ENCODE data around the gene RNF157.

The RNF157 gene

GRCh38 chr17:76124582-76125390 lies 115.5 kb downstream of the RNF157 start:
- H3K27ac ChIP-seq (replicated peaks): no peak overlapping the region
- no peaks in the 10 kb centered on the region for H3K27me3 ChIP-seq (ENCODE audit: insufficient read depth, poor library complexity, severe bottlenecking)
- H3K4me3 ChIP-seq (replicated peaks; ENCODE audit: insufficient read depth, low read length): no peak overlapping the region
- no peak for DNase-seq (ENCODE audit: low read depth in 1 of 2, low spot score in 1 of 2)
- TF ChIP-seq CTCF (IDR thresholded peaks at IDR 0.05; ENCODE audit: insufficient read depth, low read length): no peak

GRCh38 chr17:76123749-76124581 lies 116.3 kb downstream of the RNF157 start:
- no peaks in the 10 kb centered on the region for H3K27me3 ChIP-seq (ENCODE audit: insufficient read depth, poor library complexity, severe bottlenecking)
- TF ChIP-seq CTCF (IDR thresholded peaks at IDR 0.05; ENCODE audit: insufficient read depth, low read length) (no peak), REST (IDR thresholded peaks at IDR 0.05; ENCODE audit: insufficient replicate concordance, low read depth) (no peak), SPI1 (IDR thresholded peaks at IDR 0.05; ENCODE audit: borderline replicate concordance, low read depth) (no peak), GABPA (IDR thresholded peaks at IDR 0.05; ENCODE audit: low read depth) (no peak), POLR2AphosphoS5 (IDR thresholded peaks at IDR 0.05; ENCODE audit: low read depth) (no peak)
- H3K4me3 ChIP-seq (replicated peaks; ENCODE audit: insufficient read depth, low read length): no peak overlapping the region
- H3K27ac ChIP-seq (replicated peaks): no peak overlapping the region
- DNase-seq (ENCODE audit: low read depth in 1 of 2, low spot score in 1 of 2): no peak

GRCh38 chr17:76123191-76123499 lies 117.1 kb downstream of the RNF157 start:
- TF ChIP-seq SPI1 (IDR thresholded peaks at IDR 0.05; ENCODE audit: borderline replicate concordance, low read depth) (no peak), GABPA (IDR thresholded peaks at IDR 0.05; ENCODE audit: low read depth) (no peak), REST (IDR thresholded peaks at IDR 0.05; ENCODE audit: insufficient replicate concordance, low read depth) (no peak), CTCF (IDR thresholded peaks at IDR 0.05; ENCODE audit: insufficient read depth, low read length) (no peak), POLR2AphosphoS5 (IDR thresholded peaks at IDR 0.05; ENCODE audit: low read depth) (no peak)

More at GRCh38 chr17:76123191-76123499, 117.1 kb downstream of the RNF157 start:
- no peak overlapping the region for H3K4me3 ChIP-seq (replicated peaks; ENCODE audit: insufficient read depth, low read length)
- no peak for DNase-seq (ENCODE audit: low read depth in 1 of 2, low spot score in 1 of 2)
- no peak overlapping the region for H3K27ac ChIP-seq (replicated peaks)
- no peaks in the 10 kb centered on the region for H3K27me3 ChIP-seq (ENCODE audit: insufficient read depth, poor library complexity, severe bottlenecking)

All from HL-60 (cell line).